GM18909 (cell line): ENCODE measurements around the gene RAET1E.
"Not testable (repeated sequence)": the region's sequence is repeated elsewhere in the genome, so short reads cannot be mapped to it uniquely, and the experiment has no call there.

Experiments used
- ATAC-seq: cut with Tn5 transposase; IDR thresholded peaks from one replicate; pipeline ENCODE4 v1.9.1; 2021; ENCODE audit warnings: mild to moderate bottlenecking; ENCODE audit not compliant: unreplicated experiment, poor library complexity

Gene RAET1E

DNA sequence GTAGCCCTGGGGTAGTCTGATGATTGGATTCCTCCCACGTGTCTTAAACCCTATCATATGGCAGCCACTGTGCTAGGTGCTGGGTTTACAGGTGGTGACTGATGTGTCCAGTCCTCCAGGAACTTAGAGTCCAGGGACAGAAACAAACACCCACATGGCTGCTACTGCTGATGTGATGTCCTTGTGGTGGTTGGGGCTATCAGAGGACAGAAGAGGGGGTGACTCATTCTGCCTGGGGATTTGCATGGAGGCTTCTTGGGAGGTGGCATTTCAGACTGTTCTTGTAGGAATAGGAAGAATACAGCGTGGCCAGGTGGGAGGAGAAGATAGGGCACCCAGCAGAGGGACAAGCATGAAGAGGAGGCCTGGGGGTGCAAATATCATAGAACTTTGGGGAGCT lies 15.2 kb upstream of the RAET1E start:
- no peak for ATAC-seq

DNA sequence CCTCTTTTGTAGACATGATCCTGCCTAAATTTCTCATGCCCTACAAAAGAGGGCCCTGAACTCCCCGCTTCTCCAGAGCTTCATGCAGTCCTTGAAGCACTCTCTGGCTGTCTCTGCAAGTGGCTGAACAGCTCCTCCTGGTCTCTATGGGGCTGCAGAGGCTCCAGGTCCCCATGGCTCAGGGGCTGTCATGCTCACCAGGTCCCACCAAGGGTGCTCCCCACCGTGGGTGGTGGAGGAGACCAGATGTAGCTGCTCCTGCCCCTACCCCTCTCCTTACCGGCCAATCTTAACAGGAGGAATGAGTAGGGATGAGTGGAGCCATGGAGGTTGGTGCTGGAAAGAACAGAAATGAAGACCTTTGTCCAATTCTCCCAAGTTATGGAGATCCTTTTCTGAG lies 14.8 kb upstream of the RAET1E start:
- ATAC-seq, result not testable (repeated sequence)

DNA sequence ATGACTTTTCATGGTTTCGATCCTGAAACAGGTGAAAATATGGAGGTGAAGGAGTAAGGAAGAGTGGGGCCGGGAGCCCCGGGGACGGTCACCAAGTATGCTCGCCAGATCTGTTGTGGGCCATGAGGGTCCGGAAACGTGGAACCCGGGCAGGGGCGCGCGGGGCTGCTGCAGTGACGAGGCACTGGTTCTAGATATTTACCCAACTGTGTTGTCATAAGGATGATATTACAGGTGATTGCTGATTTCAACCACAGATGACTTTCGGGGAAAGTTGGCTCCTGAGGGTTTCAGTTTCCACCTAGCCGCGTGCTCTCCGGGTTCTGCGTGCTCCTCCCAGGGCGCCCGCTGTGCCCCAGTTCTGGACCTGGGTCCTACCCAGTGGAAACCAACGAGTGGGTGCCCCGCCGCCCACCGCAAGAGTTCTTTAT lies 12.8 kb upstream of the RAET1E start:
- ATAC-seq, result no peak

DNA sequence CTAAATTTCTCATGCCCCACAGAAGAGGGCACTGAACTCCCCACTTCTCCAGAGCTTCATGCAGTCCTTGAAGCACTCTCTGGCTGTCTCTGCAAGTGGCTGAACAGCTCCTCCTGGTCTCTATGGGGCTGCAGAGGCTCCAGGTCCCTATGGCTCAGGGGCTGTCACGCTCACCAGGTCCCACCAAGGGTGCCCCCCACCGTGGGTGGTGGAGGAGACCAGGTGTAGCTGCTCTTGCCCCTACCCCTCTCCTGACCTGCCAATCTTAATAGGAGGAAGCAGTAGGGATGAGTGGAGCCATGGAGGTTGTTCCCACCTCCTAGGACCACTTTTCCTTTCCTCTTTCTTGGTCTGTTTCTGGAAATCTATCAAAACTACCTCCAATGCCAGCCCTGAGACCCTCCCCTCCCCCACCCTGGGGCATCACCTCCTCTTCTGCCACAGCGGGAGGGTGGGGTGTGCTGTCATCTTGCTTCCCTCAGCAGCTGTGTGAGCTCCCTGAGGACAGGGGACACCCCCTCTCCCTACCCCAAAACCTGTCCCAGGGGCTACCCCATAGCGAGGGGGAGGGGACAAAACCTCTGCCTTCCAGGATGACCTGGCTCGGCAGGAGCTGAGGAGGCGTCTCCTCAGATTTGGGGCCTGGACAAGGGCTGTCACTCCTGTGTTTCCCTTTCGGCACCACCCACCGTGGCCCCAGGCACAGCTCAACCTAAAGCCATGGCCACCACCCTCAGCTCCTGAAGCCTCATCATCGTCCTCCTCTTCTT lies 12.0 kb upstream of the RAET1E start:
- ATAC-seq, result no peak

DNA sequence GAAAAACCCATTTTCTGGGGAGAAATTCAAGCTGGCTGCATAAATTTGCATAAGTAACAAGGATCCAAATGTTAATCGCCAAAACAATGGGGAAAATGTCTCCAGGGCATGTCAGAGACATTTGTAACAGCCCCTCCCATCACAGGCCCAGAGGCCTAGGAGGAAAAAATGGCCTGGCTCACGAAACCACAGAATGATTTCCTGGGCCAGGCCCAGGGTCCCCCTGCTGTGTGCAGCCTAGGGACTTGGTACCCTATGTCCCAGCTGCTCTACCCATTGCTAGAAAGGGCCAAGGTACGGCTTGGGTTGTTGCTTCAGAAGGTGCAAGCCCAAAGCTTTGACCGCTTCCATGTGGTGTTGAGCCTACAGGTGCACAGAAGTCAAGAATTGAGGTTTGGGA lies 10.6 kb upstream of the RAET1E start:
- ATAC-seq, result not testable (repeated sequence)

DNA sequence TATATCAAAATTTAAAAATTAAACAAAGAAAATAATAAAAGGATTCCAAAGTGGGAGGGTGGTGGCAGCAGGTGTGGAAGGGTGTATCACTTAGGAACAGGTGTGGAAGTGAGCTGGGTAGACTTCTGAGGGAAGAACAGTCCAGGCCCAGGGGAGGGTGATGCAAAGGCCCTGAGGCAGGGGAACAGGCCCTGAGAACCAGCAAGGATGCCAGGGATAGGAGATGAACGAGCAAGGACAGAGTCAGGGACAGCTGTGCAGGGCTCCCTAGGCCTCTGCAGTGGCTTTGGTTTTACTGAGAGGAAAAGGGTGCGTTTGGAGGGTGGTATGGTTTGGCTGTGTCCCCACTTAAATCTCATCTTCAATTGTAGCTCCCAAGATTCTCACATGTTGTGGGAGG lies 9.4 kb upstream of the RAET1E start:
- ATAC-seq, result no peak

DNA sequence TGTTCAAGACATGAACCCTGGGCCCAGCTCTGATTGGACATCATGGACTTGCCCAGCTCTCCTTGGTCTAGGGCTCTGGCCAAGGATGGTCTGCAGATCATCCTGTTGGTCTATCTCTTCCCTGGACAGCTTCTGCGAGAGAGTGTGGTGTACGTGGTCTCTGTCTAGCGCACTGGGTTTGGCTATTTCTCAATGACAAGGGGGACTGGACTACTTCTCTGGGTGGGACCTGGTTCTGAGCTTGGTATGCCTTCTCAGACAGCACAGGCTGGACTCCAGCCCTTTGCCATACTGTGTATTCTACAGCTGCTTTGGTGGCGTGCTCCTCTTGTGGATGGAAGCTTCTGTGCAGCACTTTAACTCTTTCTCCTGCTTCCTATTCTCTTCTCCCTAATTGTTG lies 8.5 kb upstream of the RAET1E start:
- ATAC-seq, result no peak

DNA sequence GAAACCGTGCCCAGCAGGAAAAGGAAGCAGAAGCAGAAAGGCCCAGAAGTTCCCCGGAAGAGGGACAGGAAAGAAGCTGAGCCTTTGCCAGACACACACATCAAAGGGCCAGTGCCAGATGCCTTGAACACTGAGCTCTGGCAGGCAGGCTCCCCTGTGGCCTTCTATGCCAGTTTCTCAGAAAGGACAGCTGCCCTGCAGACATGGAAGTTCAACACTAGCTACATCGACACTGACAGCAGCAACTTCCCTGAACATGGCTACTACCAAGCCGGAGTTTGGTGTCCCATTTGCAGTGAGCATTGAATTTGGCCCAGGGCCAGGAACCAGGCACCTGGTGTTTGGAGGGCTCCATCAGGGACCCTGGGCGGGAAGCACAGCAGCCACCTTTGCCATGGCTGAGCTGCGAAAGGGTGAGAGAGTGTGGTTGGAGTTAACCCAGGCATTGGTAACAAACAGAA lies 8.0 kb upstream of the RAET1E start:
- no peak for ATAC-seq

DNA sequence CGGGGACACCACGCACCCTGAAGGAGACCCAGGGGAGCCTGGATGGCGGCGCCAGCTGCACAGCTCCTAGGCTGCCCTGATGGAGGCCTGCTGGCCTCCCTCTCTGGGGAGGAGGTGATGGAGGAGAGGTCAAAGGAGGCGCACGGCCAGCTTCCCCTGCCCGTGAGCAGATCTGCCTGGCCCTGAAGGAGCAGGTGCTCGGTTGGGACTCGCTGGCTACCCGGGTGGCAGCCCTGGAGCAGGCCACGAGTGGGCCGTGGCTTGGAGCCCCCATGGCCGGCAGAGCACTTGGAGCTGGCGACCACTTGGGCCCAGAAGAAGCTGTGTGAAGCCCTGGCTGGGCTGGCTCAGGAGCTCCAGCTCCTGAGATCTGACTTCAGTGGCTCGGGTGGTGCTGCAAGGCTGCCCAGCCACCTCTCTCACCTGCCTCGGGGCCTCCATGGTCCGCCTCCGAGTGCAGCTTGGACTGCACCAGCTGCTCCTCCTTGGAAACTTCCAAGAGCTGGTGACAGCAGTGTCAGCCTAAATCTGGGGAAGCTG lies 7.5 kb upstream of the RAET1E start:
- ATAC-seq, result no peak

DNA sequence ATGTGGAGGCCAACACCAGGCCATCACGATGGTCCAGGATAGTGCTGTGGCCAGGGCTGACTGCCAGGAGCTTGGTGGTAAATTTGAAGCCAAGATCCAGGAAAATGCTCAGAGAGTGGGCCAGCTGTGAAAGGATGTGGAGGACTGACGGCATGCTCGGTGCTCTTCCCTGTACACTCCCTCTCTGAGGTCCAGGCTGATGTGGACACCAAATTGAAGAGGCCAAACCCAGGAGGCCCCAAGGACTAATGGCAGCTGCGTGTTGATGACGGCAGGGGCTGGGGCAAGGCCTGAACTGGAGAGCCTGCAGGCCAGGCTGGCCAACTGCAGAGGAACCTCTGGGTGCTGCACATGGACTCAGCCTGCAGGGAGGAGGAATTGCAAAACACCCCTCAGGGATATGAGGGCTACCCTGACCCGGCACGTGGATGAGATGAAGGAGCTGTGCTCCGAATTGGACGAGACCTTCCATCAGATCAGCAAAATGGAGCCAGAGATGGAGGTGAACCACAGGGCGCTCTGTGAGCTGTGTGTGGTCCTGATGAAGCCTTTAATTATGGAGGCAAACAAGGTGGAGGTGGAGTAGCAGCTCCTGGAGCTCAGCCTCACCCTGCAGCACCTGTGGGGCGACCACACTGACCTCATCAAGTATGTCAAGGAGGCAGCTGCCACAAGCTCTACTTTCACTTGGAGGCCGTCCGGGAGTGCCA lies 6.9 kb upstream of the RAET1E start:
- ATAC-seq, result no peak

DNA sequence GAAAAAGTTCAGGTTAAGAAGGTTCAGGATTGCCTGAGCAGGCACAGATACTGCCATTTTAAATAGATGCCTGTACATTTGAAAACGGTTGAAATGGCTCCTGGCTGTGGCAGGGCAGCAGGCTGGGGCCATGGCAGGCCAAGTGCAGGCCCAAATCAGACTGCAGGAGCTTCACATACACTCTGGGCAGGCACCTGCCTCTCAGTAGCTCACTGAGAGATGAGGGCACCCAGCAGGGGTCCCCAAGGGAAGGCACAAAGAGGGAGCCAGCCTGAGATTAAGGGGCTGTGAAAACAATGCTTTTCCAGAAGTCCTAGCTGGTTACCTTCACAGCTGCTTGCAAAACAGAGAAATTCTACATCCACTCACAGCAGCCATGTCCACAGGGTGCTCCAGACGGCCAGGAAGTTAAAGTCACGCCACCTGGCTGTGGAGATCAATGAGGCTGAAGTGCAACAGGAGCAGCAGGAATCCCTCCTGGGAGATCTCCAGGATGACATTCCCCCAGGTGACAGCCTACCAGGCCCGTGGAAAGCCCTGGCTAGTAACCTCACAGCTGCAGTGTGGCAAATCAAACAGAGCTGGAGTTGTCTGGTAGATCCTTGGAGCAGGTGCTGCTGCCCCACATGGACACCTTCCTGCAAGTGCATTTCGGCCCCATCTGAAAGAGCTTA lies 6.2 kb upstream of the RAET1E start:
- no peak for ATAC-seq

DNA sequence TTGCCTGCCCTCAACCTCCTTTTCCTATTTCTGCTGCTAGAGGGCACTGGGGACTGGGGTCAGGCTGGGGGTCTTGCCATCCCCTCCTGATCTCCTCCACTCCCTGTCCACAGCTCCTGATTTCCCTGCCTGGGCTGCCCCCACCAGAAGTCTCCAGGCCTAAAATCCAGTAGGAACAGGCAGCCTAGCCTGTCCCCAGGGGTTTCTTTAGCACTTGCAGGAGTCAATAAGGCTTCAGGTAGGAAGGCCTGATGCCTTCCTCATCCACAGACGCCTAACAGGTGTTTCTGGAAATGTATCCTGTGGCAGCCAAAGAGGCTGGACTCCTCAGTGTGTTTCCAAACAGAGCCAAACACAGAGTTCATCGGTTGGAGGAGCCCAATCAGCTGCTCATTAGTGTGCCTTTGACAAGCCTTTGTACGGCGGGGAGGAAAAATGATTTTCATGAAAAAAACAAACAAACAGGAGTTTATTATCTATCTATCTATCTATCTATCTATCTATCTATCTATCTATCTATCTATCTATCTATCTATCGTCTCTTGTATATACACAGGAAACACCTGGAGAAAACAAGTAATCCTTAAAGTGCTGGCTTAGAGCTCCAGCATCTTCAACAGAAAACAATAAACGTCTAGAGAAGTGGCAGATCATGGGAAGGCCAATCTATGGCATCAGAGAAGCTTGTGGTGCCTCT lies 3.7 kb upstream of the RAET1E start:
- ATAC-seq, result no peak

DNA sequence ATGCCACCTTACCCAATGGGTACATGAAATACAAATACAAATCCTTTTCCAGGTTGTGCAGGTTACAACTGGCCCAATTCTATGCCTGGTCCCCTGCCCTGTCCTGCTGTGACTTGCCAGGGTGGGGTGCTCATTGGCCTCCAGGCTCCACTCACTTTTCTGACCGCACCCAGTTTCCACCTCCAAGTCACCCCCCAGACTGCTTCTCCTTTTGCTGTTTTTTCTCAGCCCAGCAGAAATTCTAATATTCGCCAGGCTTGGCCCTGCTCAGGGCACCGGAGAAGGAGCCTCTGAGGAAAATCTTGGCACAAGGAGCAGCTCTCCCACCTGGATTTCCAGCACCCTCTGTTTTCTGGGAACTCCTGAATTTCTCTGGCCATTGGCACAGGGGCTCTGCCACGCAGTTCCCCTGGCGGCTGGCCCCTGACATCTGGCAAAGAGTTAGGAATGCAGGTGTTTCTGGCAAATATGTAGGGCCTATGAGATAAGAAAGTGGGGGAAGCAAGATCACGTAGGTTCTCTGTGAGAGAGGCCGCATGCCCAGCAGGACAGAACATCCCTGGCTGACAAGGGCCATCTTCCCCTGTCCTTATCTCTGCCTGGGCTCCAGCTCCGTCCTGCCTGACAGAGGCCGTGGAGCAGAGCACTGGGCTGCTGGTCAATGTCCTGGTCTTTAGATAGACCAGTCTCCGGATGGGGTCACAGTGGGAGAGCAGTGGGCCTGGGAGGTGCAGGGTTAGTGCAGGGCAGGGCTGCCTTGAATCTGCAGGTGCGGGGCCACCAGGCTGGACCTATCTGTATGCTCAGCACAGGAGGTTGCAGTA lies 2.9 kb upstream of the RAET1E start:
- no peak for ATAC-seq

DNA sequence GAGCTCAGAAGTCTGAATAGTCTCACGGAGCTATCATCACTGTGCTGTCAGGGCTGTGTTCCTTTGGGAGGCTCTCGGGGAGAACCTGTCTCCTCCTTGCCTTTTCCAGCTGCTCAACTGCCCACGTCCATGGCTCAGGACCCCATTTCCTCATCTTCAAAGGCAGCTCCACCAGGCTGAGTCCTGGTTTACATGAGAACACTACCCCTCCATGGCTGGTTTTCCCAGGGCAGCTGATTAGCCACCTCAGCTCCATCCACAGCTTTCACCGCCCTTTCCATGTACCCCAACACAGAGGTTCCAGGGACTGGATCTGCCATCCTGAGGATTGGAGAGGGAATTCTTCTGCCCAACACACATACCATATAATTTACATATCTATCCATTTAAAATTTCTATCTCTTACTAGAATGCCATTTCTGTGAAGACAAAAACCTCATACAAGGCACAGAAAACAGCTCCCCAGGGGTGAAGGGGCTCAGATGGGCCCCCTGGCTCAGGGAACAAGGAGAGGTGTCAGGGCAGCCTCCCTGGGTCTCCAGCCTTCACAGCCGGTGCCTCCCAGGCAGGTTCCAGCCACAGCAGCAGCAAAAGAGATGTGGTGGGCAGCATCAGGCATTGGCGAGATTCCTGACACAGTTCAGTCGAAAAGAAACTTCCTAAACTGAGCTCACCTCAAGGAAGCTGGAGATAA lies 2.2 kb upstream of the RAET1E start:
- ATAC-seq, result no peak

DNA sequence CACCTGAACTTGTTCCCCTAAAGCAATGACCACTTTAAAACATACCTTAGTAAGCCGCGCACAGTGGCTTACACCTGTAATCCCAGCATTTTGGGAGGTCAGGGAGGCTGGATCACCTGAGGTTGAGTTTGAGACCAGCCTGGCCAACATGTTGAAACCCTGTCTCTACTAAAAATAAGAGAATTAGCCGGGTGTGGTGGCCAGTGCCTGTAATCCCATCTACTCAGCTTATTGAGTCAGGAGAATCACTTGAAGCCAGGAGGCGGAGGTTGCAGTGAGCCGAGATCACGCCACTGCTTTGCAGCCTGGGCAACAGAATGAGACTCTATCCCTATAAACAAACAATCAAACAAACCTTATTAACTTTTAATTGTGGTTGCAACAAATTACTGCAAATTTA lies 1.6 kb upstream of the RAET1E start:
- no peak for ATAC-seq

DNA sequence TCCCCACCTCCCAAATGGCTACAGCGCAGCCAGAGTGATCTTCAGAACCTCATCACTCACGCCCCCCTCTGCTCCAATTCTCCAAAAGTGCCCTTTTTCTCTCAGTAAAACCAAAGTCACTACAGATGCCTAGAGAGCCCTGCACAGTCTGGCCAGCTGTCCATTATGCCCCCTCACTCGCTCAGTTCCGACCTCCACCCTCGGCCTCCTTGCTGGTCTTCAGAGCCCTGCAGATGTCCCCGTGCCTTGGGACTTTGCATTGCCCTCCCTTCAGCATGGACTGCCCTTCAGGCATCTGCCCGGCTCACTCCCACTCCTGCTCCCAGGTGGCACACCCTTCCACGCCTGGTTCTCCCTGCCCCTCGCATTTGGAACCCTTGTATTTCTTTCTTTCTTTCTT lies 1.1 kb upstream of the RAET1E start:
- ATAC-seq, result no peak

DNA sequence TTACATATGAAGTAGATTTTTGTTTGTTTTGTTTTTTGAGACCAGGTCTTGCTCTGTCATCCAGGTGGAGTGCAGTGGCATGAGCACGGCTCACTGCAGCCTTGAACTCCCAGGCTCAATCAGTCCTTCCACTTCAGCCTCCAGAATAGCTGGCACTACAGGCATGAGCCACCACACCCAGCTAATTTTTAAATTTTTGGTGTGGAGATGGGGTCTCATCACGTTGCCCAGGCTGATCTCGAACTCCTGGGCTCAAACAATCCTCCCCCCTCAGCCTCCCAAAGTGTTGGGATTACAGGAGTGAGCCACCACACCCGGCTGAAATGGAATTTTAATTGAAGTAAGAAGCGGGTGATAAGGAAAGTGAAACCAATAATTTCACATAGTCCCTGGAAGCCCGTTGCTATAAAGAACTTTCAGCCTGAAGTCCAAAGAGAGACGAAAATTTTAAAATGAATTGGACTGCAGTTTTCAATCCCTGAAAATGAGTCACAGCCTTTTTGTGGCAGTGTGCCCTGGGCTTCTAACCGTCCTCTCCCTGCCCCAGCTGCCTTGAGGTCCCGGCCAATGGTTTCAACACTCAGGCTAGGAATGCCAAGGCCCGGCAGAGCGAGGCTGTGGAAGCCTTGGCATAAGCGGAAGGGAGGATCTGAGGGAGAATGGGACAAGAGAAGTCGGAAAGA lies 757 bp downstream of the RAET1E start:
- no peak for ATAC-seq

DNA sequence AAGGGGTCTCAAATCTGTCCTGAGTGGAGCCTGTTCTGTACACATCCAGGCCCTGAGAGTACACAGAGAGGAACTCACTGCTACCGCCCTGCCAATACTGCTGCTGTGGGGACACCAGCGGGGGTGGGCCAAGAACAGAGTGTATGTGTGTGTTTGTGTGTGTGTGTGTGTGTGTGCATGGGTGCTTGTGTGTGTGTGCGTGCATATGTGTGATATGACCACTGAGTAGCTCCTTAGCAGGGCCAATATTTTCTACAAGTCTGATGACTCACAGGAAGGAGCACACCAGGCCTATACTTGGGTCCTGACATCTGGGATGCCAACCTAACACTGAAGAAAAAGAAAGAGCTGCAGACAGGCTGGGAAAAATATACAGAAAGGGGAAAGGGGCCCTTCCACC lies 1.4 kb downstream of the RAET1E start:
- no peak for ATAC-seq
